HG02852 (cell line): ENCODE data around the gene GNPAT.

ENCODE experiments used
- ATAC-seq: cut with Tn5 transposase; IDR thresholded peaks from one replicate; pipeline ENCODE4 v1.9.1; 2021; ENCODE audit warnings: mild to moderate bottlenecking, moderate library complexity; ENCODE audit not compliant: unreplicated experiment

The GNPAT gene

DNA sequence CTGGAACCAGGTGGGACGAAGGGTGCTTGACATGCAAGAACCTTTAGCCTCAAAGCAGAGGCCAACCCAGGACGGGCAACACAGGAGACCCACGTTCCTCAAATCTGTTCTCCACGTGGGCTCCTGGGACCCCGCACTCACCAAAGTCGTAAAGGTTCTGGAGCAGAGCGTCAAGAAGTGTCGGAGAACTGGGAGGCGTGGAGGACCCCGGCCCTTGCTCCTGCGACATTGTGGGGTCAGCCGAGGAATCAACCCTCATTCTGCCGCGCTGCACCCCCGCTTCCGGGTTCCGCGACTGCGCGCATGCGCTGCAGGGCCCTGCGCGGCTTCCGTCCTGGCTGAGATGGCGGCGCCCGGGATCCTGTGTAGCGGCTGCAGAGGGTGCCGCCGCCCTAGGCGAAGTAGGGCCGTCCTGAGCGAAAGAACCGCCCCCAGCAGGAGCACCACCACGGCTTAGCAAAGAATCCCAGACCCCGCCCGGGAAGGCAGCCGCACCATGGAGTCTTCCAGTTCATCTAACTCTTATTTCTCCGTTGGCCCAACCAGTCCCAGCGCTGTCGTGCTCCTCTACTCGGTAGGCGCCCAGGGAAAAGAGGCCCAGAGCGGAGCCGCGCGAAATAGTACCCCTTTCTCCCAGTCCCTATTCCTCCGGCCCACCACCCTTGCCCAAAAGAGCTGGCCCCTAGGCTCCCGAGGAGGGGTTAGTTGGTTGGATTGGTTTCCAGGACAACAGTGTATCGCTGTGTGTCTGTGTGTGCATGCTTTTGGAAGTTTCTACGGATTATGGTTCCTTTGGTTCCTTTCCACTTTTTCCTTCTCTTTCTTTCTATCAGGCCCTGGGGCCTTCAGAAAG lies at the start of gene GNPAT:
Gene GNPAT (plus strand): TSS at position 330 of the 853 bp plus-strand sequence. CDS start 167 bp downstream, at position 497.
- ATAC-seq: peak; percentile 93

DNA sequence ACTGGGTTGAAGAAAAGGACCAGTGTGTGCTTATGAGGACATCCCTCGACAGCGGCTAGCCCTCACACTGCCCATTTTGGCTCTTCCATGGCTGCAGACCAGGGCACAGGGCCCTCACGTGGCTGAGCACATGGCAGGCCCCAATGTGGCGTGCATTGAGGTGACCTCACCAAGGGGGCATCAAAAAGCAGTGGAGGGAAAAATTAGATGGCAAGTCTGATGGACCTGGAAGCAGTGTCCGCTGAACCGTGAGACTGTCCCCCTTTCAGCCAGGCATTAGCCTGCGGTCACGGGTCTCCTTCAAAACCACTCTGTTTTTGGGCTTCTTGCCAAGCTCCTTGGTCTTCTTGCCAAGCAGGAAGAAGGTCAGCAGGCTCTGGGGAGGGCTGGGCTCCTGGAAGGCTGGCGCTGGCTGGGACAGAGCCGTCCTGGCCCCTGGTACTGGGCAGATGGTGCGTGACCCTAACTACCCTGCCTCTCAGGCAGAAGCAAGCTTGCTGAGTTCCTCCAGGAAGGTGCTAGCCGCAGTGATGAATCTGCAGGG lies 48.3 kb upstream of the GNPAT start:
- ATAC-seq: no peak

- ATAC-seq: no peak
Measured at GRCh38 chr1:231193710-231194340, 47.2 kb upstream of the GNPAT start.

DNA sequence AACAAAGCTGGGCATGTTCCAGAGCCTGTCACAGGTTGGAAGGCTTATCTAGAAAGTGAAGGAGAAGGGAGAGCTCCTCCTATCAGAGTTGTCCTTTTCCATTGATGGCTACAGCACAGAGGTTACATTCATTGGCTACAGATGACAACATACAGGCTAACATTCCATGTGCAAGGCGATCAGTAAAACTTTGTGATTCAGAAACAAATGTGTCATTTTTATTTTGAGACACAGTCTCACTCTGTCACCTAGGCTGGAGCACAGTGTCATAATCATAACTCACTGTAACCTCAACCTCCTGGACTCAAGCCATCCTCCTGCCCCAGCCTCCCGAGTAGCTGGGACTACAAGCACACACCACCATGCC lies 46.6 kb upstream of the GNPAT start:
- ATAC-seq: no peak

GRCh38 chr1:231194843-231195516 lies 46.0 kb upstream of the GNPAT start:
- ATAC-seq: no peak

GRCh38 chr1:231196307-231196706 lies 44.7 kb upstream of the GNPAT start:
- ATAC-seq: no peak

GRCh38 chr1:231196728-231197127 lies 44.3 kb upstream of the GNPAT start:
- no peak for ATAC-seq

DNA sequence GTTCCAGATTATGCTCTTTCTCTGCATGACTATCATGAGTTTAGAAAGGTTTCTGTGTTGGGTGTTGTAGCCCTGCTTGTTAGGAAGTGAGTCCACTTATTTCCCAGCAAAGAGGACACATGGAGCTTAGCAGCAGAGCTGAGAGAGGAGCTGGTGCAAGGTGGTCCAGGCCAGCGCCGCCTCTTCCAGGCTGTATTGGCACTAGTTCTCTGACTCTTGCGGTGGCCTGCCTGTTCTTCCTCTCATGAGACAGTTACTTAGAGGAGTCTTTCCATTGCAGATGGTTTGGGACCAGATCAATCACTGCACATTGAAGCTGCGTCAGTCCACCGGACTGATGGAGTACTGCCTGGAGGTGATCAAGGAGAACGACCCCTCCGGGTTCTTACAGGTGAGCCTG lies 41.1 kb upstream of the GNPAT start:
- ATAC-seq: no peak

DNA sequence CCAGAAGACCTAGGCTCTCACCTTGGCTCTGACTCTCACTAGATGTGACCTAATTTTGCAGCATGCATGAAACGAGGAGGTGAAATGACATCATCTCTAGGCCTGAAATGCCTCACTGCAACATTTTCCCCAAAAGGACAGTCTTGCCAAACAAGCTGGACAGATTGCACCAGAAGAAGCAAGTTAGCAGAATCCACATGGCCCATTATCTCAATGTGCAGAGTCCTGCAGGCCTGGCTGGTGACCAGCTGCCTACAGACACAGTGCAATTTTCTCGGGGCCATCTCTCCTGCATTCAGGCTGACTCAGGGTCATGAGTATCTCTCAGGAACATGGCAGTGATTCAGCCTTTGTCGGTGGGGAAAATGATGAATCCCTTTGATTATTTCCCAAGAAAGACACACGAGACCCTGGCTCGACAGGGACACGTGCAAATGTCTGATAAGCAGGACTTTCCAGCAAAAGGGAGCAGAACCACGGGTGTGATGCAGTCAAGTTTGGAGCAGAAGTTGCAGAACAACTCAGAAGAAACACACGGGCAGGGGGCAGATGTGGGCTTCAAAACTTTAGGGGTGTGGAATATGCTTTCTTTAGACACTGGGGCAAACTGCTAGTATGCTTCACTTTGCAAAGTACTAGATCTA lies 40.5 kb upstream of the GNPAT start:
- ATAC-seq: no peak

GRCh38 chr1:231201375-231201978 lies 39.5 kb upstream of the GNPAT start:
- no peak for ATAC-seq

DNA sequence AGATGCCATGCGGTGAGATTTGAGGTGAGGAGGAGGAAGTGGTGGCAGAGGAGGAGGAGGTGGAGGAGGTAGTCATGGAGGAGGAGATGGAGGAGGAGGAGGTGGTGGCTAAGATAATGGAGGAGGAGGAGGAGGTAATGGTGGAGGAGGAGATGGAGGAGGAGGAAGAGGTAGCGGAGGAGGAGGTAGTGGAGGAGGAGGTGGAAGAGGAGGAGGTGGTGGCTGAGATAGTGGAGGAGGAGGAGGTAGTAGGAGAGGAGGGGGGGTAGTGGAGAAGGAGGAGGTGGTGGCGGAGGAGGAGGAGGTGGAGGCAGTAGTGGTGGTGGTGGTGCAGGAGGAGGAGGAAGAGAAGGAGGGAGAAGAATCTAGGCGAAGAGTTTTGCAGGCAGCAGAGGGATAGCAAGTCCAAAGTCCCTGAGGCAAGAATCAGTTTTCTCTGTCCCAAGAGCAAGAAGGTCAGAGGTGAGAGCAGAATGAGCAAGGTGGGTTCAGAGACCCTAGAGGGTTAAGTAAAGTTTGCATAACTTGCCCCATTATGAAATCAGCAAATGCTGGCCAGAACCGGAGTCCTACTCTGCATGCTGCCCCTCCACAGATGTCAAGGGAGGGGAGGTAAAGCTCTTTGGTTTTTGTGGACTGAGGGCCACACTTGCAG lies 38.9 kb upstream of the GNPAT start:
- ATAC-seq: no peak

GRCh38 chr1:231203259-231204057 lies 37.6 kb upstream of the GNPAT start:
- no peak for ATAC-seq

GRCh38 chr1:231206856-231207255 lies 34.2 kb upstream of the GNPAT start:
- ATAC-seq: no peak

DNA sequence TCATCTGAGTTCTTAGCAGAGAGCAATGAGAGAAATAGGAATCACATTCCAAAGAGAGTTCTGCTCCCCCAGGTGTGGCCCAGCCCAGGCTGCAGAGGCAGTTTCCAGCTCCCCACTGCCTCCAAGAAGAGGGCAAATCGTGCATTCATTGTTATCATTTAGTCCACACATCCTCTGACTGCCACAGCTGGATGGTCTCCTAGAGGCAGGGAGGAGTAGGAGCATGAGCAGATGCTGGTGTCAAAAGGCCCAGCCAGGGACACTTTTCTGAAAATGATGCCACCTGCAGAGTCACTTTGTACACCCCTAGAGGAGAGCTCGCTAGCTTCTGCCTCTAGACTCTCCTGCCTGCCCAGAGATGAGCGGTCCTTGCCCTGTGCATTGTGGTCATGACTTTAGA lies 33.6 kb upstream of the GNPAT start:
- no peak for ATAC-seq

DNA sequence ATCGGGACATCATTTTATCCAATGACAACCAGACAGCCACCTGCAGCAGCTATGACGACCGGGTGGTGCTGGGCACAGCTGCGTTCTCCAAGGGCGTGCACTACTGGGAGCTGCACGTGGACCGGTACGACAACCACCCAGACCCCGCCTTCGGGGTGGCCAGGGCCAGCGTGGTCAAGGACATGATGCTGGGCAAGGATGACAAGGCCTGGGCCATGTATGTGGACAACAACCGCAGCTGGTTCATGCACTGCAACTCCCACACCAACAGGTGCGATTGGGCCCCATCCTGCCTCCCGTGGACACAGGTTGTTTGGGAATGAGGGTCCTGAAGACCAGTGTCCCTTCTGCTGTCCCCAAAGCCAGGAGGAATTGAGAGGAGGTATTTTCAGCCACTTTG lies 32.0 kb upstream of the GNPAT start:
- ATAC-seq: no peak

DNA sequence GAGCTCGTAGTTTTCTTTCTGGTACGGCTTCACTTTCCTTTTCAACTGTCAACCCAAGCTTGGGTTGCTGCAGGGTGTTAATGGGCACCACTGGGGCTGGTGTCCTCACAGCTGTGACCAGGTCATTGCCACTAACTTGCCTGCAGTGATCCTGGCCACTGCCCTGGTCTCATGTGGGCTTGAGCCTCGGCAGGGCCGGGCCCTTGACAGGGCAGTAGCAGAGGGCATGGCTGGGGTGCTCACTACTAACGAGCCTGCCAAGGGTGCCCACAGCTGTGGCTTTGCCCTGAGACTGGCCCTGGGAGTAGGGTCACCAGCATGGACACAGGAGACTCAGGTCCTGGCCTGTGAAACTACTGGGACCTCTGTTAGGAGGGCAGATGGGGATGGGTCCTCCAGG lies 31.5 kb upstream of the GNPAT start:
- ATAC-seq: no peak

GRCh38 chr1:231210126-231210525 lies 30.9 kb upstream of the GNPAT start:
- ATAC-seq: no peak

GRCh38 chr1:231211005-231211857 lies 29.8 kb upstream of the GNPAT start:
- ATAC-seq: peak; percentile 82
